Rectal smooth muscle tissue (tissue), 1 donor: ENCODE results near the gene PTPRD.
"Not testable (repeated sequence)": the region's sequence is repeated elsewhere in the genome, so short reads cannot be mapped to it uniquely, and the experiment has no call there.

Experiments
- H3K27ac ChIP-seq: one replicate; pipeline ENCODE4 v1.7.0; 2013; ENCODE audit warnings: low read depth, low read length, inconsistent platforms
- H3K27me3 ChIP-seq: one replicate; pipeline ENCODE4 v1.7.0; 2013; ENCODE audit warnings: low read length; ENCODE audit not compliant: control insufficient read depth, insufficient read depth
- H3K36me3 ChIP-seq: one replicate; pipeline ENCODE4 v1.7.0; 2013; ENCODE audit warnings: low read length; ENCODE audit not compliant: control insufficient read depth, insufficient read depth
- H3K4me1 ChIP-seq: one replicate; pipeline ENCODE4 v1.7.0; 2013; ENCODE audit warnings: low read length; ENCODE audit not compliant: control insufficient read depth, insufficient read depth
- H3K4me3 ChIP-seq: one replicate; pipeline ENCODE4 v1.7.0; 2013; ENCODE audit warnings: low read length
- H3K9ac ChIP-seq: one replicate; pipeline ENCODE4 v1.7.0; 2013; ENCODE audit warnings: low read length

The PTPRD gene

GRCh38 chr9:10443868-10444204 lies 169.0 kb downstream of the PTPRD start:
- H3K27me3 ChIP-seq, result no peaks in the 10 kb centered on the region
- no peak overlapping the region for H3K27ac ChIP-seq
- H3K36me3 ChIP-seq, result no peaks in the 10 kb centered on the region
- H3K4me3 ChIP-seq, result no peak overlapping the region
- no peaks in the 10 kb centered on the region for H3K4me1 ChIP-seq
- H3K9ac ChIP-seq, result no peak overlapping the region

GRCh38 chr9:10443181-10443867 lies 169.5 kb downstream of the PTPRD start:
- no peaks in the 10 kb centered on the region for H3K27me3 ChIP-seq
- H3K4me1 ChIP-seq, result no peaks in the 10 kb centered on the region
- no peak overlapping the region for H3K27ac ChIP-seq
- no peaks in the 10 kb centered on the region for H3K36me3 ChIP-seq
- no peak overlapping the region for H3K9ac ChIP-seq
- H3K4me3 ChIP-seq, result no peak overlapping the region

GRCh38 chr9:10438955-10439354 lies 173.8 kb downstream of the PTPRD start:
- H3K9ac ChIP-seq, result no peak overlapping the region
- no peak overlapping the region for H3K27ac ChIP-seq
- H3K4me1 ChIP-seq, result no peaks in the 10 kb centered on the region
- no peaks in the 10 kb centered on the region for H3K36me3 ChIP-seq
- H3K27me3 ChIP-seq, result no peaks in the 10 kb centered on the region
- H3K4me3 ChIP-seq, result no peak overlapping the region

- Histone ChIP-seq H3K4me1 (no peaks in the 10 kb centered on the region), H3K27ac (no peak overlapping the region), H3K4me3 (no peak overlapping the region), H3K36me3 (no peaks in the 10 kb centered on the region), H3K27me3 (no peaks in the 10 kb centered on the region), H3K9ac (no peak overlapping the region)
Observed at GRCh38 chr9:10436756-10437155, 176.0 kb downstream of the PTPRD start.

- Histone ChIP-seq H3K27me3 (no peaks in the 10 kb centered on the region), H3K4me3 (no peak overlapping the region), H3K9ac (no peak overlapping the region), H3K27ac (no peak overlapping the region), H3K36me3 (no peaks in the 10 kb centered on the region), H3K4me1 (no peaks in the 10 kb centered on the region)
Observed at GRCh38 chr9:10434412-10434811, 178.4 kb downstream of the PTPRD start.

GRCh38 chr9:10411272-10411671 lies 201.5 kb downstream of the PTPRD start:
- Histone ChIP-seq H3K27me3 (no peaks in the 10 kb centered on the region), H3K9ac (no peak overlapping the region), H3K36me3 (no peaks in the 10 kb centered on the region), H3K4me1 (no peaks in the 10 kb centered on the region), H3K4me3 (no peak overlapping the region), H3K27ac (no peak overlapping the region)

GRCh38 chr9:10403283-10403682 lies 209.5 kb downstream of the PTPRD start:
- Histone ChIP-seq H3K36me3 (no peaks in the 10 kb centered on the region), H3K4me3 (no peak overlapping the region), H3K9ac (no peak overlapping the region), H3K27ac (no peak overlapping the region), H3K27me3 (no peaks in the 10 kb centered on the region), H3K4me1 (no peaks in the 10 kb centered on the region)

GRCh38 chr9:10396615-10397014 lies 216.2 kb downstream of the PTPRD start:
- Histone ChIP-seq H3K36me3 (no peaks in the 10 kb centered on the region), H3K4me1 (no peaks in the 10 kb centered on the region), H3K27me3 (no peaks in the 10 kb centered on the region), H3K4me3 (no peak overlapping the region), H3K9ac (no peak overlapping the region), H3K27ac (no peak overlapping the region)

GRCh38 chr9:10387282-10387681 lies 225.5 kb downstream of the PTPRD start:
- H3K36me3 ChIP-seq, result no peaks in the 10 kb centered on the region
- no peaks in the 10 kb centered on the region for H3K27me3 ChIP-seq
- H3K9ac ChIP-seq, result no peak overlapping the region
- no peaks in the 10 kb centered on the region for H3K4me1 ChIP-seq
- H3K4me3 ChIP-seq, result no peak overlapping the region
- no peak overlapping the region for H3K27ac ChIP-seq

GRCh38 chr9:10371824-10372223 lies 241.0 kb downstream of the PTPRD start:
- Histone ChIP-seq H3K27me3 (no peaks in the 10 kb centered on the region), H3K4me3 (no peak overlapping the region), H3K36me3 (no peaks in the 10 kb centered on the region), H3K27ac (no peak overlapping the region), H3K9ac (no peak overlapping the region), H3K4me1 (no peaks in the 10 kb centered on the region)

- Histone ChIP-seq H3K9ac (no peak overlapping the region), H3K4me1 (no peaks in the 10 kb centered on the region), H3K4me3 (no peak overlapping the region), H3K27ac (no peak overlapping the region), H3K36me3 (no peaks in the 10 kb centered on the region), H3K27me3 (no peaks in the 10 kb centered on the region)
Observed at GRCh38 chr9:10366171-10366779, 246.5 kb downstream of the PTPRD start.

GRCh38 chr9:10354591-10354990 lies 258.2 kb downstream of the PTPRD start:
- no peaks in the 10 kb centered on the region for H3K36me3 ChIP-seq

GRCh38 chr9:10345621-10346020 lies 267.2 kb downstream of the PTPRD start:
- H3K27ac ChIP-seq, H3K9ac ChIP-seq, H3K4me3 ChIP-seq, H3K4me1 ChIP-seq, H3K36me3 ChIP-seq, H3K27me3 ChIP-seq: not testable (repeated sequence)

More at GRCh38 chr9:10354591-10354990, 258.2 kb downstream of the PTPRD start:
- Histone ChIP-seq H3K4me1 (no peaks in the 10 kb centered on the region), H3K27ac (no peak overlapping the region), H3K9ac (no peak overlapping the region), H3K27me3 (no peaks in the 10 kb centered on the region), H3K4me3 (no peak overlapping the region)
